Neural progenitor cell (in vitro differentiated cells): ENCODE data around the gene TBC1D9B.

Experiments
- EZH2 ChIP-seq: fragments of 200-600 bp; sonication (generic); IDR thresholded peaks from 2 replicates; pipeline ENCODE4 v1.6.1; 2017; ENCODE audit warnings: antibody characterized with exemption, mild to moderate bottlenecking, moderate library complexity
- EZH2phosphoT487 ChIP-seq: fragments of 200-600 bp; sonication (generic); IDR thresholded peaks from 2 replicates; pipeline ENCODE4 v1.6.1; 2017; ENCODE audit warnings: antibody characterized with exemption
- TF ChIP-seq, protein P1 (sequence below): fragments of 200-600 bp; sonication (generic); IDR thresholded peaks from 2 replicates; pipeline ENCODE4 v1.5.1; 2017; ENCODE audit warnings: antibody characterized with exemption, mild to moderate bottlenecking

DNA sequence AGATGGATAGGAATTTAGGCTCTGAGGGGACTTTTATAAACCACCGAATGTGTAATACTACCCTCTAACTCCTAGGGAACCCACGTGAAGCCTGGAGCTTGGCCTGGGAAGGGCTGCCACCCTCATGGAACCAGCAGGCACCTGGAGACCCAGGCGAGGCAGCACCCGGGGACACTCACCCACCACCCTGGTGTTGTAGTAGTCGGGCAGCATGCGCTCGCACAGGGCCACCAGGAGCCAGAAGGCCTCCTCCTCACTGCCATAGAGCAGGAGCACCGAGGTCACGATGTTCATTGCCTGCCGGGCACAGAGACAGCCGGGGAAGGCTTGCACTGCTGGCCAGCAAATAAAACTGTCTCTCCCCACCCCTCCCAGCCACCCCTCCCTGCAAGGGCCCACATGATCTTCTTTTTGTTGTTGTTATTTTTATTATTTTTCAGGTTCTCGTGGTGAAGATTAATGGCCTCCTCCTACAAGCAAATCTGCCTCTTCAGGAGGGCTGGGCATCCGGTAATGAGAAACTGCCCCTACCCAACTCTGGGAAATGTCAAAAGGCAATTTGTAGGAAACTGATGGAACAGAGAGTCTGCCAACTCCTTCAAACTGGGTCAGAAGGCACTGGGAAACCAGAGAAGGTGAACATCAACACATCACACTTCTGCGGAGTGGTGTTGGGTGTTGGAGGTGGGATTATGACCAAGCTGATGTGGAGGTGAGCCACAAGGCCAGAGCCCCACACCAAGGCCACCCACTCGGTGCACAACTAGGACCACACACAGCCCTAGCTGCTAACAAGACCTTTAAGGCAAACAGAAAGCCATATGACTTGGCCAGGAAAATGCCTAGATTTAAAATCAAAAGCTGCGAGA lies 31.7 kb downstream of the TBC1D9B start:
- TF ChIP-seq, protein P1, sequence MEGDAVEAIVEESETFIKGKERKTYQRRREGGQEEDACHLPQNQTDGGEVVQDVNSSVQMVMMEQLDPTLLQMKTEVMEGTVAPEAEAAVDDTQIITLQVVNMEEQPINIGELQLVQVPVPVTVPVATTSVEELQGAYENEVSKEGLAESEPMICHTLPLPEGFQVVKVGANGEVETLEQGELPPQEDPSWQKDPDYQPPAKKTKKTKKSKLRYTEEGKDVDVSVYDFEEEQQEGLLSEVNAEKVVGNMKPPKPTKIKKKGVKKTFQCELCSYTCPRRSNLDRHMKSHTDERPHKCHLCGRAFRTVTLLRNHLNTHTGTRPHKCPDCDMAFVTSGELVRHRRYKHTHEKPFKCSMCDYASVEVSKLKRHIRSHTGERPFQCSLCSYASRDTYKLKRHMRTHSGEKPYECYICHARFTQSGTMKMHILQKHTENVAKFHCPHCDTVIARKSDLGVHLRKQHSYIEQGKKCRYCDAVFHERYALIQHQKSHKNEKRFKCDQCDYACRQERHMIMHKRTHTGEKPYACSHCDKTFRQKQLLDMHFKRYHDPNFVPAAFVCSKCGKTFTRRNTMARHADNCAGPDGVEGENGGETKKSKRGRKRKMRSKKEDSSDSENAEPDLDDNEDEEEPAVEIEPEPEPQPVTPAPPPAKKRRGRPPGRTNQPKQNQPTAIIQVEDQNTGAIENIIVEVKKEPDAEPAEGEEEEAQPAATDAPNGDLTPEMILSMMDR: no peak
- TF ChIP-seq EZH2 (no peak), EZH2phosphoT487 (no peak)
